Stimulated activated CD8-positive, alpha-beta memory T cell treated with anti-CD3 and anti-CD28 coated beads, Interleukin-12 subunit alpha, Interleukin-12 subunit beta, amount 100 ng/mL, for 1 hour (primary cell): ENCODE results near the gene POLR3H.
"Not testable (repeated sequence)": the region's sequence is repeated elsewhere in the genome, so short reads cannot be mapped to it uniquely, and the experiment has no call there.

ENCODE experiments used
- DNase-seq: peaks from one replicate; pipeline ENCODE4 v3.0.0-alpha.2; 2020; ENCODE audit warnings: low read depth

POLR3H gene

DNA sequence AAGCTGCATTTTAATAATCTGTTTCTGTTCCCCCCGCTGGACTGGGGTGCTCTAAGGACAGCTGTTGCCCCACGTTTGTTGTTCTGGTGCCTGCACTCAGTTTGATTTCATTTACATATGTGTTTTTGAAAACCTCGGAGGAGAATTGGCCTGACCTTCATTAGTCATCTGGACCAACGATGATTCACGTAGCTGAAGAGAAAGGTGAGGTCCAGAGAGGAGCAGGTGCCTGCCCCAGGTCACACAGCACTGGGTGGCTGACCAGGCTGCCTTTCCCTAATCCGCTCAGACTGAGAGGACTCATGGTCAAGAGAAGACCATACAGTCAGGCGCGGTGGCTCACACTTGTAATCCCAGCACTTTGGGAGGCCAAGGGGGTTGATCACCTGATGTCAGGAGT is 20.3 kb upstream of the POLR3H start:
- DNase-seq: no peak

GRCh38 chr22:41563051-41563711 is 18.9 kb upstream of the POLR3H start:
- DNase-seq: no peak

DNA sequence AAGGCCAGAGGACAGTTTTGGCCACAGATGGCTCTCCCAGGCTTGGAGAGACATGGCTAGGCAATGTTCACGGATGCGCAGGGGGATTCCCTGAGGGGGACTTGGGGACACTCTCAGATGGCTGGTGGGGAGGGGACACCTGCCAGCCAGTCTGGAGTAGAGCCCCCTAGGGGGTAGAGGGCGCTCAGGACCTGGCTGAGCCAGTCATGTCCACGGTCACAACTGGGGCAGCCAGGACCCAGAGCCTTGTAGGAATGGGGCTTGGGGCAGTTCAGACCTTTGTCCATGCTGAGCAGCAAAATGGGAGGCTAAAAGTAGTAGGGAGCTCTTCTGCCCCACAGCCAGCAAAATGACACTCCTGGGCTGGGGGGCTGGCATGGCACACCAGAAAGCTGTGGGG is 18.2 kb upstream of the POLR3H start:
- no peak for DNase-seq

DNA sequence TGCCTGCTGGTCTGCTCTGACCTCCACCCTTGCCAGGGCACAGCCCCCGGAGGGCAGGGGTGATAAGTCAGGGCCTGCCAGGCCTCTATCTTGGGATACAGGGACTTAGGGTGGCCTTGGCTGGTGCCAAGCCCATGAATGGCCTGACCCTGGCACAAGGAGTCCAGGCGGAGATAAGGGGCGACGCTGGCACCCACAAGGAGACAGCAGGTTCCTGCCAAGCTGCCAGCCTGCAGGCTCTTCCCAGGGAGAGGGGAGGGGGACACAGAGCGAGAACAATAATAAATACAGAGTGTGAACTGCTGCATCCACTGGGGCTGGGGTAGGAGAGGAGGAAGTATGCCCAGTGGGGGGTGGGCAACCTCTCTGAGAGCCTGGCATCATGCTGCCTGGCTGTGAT is 17.5 kb upstream of the POLR3H start:
- no peak for DNase-seq

- DNase-seq: no peak
Measured at GRCh38 chr22:41561335-41561734, 17.1 kb upstream of the POLR3H start.

DNA sequence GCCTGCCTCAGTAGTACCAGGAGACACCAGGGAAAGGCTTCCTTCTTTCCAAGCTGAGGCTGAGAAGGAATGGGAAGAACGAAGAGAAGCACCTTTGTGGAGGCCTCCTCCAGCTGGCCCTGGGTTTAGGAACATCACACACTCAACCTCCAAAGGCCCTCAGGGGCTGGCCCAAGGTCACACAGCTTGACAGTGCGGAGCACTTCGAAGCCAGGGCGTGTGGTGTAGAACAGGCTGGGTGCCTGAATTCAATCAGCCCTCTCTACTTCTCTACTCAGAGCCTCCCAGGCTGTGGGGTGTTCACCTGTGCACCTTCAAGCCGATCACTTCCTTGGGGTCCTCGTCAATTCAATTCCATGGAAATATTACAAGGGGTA is 15.8 kb upstream of the POLR3H start:
- no peak for DNase-seq

DNA sequence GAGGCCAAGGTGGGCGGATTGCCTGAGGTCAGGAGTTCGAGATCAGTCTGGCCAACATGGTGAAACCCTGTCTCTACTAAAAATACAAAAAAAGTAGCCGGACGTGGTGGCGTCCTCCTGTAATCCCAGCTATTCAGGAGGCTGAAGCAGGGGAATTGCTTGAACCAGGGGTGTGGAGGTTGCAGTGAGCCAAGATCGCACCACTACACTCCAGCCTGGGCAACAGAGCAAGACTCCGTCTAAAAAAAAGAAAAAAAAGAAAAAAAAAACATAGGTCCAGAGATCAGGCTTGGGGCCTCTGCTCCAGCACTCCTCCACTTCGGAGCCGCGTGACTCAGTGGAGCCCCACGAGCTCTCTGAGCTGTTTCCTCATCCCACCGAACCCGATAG is 14.0 kb upstream of the POLR3H start:
- DNase-seq: not testable (repeated sequence)

GRCh38 chr22:41557401-41558240 is 13.4 kb upstream of the POLR3H start:
- no peak for DNase-seq

- no peak for DNase-seq
Measured at GRCh38 chr22:41556561-41556960, 12.3 kb upstream of the POLR3H start.

DNA sequence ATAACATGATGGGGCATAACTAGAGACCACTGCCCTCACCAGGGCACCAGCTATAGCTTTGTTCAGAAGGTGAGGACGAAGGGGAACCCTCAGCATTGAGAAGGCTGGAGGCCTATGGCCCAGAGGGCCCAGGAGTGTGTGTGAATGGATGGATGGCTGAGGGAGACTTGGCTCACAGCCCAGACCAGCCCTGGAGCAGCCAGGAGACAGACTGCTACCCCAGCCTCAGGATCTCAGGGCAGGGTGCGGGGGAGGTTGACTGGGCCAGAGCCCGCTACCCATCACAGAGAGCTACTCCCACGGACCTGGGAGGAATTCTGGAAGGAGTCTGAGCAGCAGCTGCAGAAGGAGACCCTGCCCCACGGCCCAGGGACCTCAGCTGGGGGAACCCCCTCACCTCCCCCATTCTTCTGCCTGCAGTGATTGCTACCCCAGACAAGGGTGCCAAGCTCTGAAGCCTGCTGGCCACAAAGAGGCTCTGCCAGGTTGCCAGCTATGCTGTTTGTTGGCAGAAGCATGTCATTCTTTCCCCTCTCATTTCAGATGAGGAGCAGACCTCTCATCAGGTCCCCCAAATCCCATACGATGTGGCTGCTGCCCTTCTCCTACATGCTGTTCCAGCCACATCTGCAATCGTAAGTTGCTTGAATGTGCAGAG is 11.2 kb upstream of the POLR3H start:
- no peak for DNase-seq

DNA sequence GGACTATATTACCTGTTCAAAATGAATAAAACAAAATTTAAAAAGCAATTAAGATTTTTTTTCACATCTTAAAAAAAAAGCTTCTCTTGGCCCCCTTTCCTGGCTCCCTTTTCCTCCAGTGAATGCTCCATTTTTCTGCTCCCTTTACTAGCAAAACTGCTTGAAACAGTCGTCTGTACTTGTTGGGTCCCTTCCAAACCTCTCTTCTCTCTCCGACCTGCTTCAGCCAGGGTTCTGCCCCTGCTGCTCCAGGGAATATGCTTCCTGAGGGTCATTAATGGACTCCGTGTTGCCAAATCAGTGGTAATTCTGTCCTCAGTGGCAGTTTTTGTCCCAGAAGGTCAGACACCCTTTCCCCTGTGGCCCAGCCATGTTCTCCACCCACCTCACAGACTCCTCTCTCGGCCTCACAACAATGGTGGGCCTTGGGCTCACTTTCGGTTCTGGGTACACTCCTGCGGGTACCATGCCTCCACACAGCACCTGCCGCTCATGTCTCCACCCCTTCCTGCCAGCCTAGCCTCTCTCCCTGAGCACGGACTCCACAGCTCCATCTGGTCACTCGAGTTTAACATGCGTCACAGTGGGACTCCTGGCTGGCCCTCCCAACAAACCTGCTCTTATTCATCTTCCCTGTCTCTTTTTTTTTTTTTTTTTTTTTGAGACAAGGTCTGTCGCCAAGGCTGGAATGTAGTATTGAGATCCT is 7.8 kb upstream of the POLR3H start:
- no peak for DNase-seq

DNA sequence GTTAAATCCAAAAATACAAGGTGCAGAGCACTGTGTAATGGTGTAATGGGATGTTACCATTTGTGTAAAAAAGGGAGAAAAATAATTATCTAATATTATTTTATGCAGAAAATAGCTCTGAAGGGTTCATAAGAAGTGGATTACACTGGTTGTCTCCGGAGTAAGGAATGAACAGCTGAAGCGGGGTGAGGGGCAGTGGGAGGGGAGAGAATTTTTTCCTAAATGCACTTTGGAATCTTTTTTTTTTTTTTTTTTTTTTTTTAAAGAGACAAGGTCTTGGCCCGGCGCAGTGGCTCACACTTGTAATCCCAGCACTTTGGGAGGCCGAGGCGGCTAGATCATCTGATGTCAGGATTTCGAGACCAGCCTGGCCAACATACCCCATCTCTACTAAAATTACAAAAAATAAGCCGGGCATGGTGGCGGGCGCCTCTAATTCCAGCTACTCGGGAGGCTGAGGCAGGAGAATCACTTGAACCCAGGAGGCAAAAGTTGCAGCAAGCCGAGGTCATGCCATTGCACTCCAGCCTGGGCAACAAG is 6.8 kb upstream of the POLR3H start:
- DNase-seq: no peak

GRCh38 chr22:41548830-41549211 is 4.6 kb upstream of the POLR3H start:
- DNase-seq: no peak

- DNase-seq: no peak
Measured at GRCh38 chr22:41544671-41545476, 604 bp upstream of the POLR3H start.

- no peak for DNase-seq
Measured at GRCh38 chr22:41542224-41542623, 2.0 kb downstream of the POLR3H start.

- DNase-seq: no peak
Measured at GRCh38 chr22:41541484-41541883, 2.8 kb downstream of the POLR3H start.

- DNase-seq: no peak
Measured at GRCh38 chr22:41540365-41540764, 3.9 kb downstream of the POLR3H start.

DNA sequence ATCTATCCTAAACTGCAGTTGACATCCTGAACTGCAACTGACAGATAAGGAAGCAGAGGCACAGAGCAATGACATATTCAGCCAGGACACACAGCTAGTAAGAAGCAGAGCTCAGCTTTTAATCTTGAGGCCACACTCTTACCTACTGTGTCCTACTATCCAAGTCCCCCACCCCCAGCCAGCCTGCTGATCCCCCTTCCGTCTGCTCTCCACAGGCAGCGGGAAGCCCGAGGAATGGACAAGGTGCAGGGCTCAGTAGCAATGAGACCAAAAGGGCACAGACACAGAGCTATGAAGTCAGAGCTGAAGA is 4.3 kb downstream of the POLR3H start:
- no peak for DNase-seq

GRCh38 chr22:41539146-41540005 is 4.9 kb downstream of the POLR3H start:
- no peak for DNase-seq

GRCh38 chr22:41538583-41538982 is 5.7 kb downstream of the POLR3H start:
- DNase-seq: no peak

DNA sequence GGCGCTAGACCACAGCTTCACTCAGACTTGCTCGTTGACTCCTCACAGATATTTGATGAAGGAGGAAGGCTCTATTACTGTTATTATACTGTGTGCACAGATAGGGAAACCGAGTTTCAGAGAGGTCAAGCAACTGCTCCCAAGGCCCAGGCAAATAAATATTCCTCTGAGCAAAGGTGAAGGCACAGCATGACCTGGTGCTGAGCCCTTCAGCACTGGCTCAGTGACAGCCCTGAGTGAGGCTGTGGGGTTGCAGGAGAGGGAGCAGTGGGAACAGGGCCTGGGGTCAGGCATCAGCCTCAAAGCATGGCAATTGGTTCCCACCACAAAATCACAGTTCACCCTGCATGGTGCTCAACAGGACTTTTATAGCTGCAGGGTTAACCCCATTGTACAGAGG is 7.1 kb downstream of the POLR3H start:
- no peak for DNase-seq
